Parathyroid adenoma (tissue), 2 donors: Measurements from ENCODE around the gene SSBP1.
"Not testable (repeated sequence)": the region's sequence is repeated elsewhere in the genome, so short reads cannot be mapped to it uniquely, and the experiment has no call there.

Source experiments
- H2AFZ ChIP-seq: fragments of 300-600 bp; sonication (generic); one replicate; pipeline ENCODE4 v1.7.0; 2017; ENCODE audit warnings: antibody characterized with exemption, mild to moderate bottlenecking
- H3K27ac ChIP-seq: fragments of 300-600 bp; sonication (generic); one replicate; pipeline ENCODE4 v1.7.0; 2017
- H3K27me3 ChIP-seq: fragments of 300-600 bp; sonication (generic); one replicate; pipeline ENCODE4 v1.7.0; 2017; ENCODE audit warnings: low read length; ENCODE audit not compliant: control insufficient read depth, insufficient read depth
- H3K36me3 ChIP-seq: fragments of 300-600 bp; sonication (generic); one replicate; pipeline ENCODE4 v1.7.0; 2017; ENCODE audit warnings: low read length; ENCODE audit not compliant: control insufficient read depth, insufficient read depth
- H3K4me1 ChIP-seq: fragments of 300-600 bp; sonication (generic); one replicate; pipeline ENCODE4 v1.7.0; 2017; ENCODE audit warnings: control low read depth
- H3K4me2 ChIP-seq: fragments of 300-600 bp; sonication (generic); one replicate; pipeline ENCODE4 v1.7.0; 2017; ENCODE audit warnings: low read length
- H3K4me3 ChIP-seq: fragments of 300-600 bp; sonication (generic); one replicate; pipeline ENCODE4 v1.7.0; 2017; ENCODE audit warnings: low read depth, low read length
- H3K79me2 ChIP-seq: fragments of 300-600 bp; sonication (generic); one replicate; pipeline ENCODE4 v1.7.0; 2017; ENCODE audit warnings: control low read depth
- H3K9ac ChIP-seq: fragments of 300-600 bp; sonication (generic); one replicate; pipeline ENCODE4 v1.7.0; 2017; ENCODE audit warnings: mild to moderate bottlenecking
- H3K9me3 ChIP-seq: fragments of 300-600 bp; sonication (generic); one replicate; pipeline ENCODE4 v1.7.0; 2017; ENCODE audit warnings: low read length; ENCODE audit not compliant: control insufficient read depth
- CTCF ChIP-seq: fragments of 300-600 bp; sonication (generic); IDR thresholded peaks from one replicate; pipeline ENCODE4 v1.7.0; 2017; ENCODE audit warnings: antibody characterized with exemption, mild to moderate bottlenecking
- donor health status: primary hyperparathyroidism.

The SSBP1 gene, protein sequence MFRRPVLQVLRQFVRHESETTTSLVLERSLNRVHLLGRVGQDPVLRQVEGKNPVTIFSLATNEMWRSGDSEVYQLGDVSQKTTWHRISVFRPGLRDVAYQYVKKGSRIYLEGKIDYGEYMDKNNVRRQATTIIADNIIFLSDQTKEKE

GRCh38 chr7:141737836-141738591 is at the start of gene SSBP1:
Gene SSBP1, plus strand, starts transcription at chr7:141738358. Its CDS starts 809 bp downstream, at chr7:141739167.
- H3K4me3 ChIP-seq, result peak within 1 kb of the TSS; percentile 86
- H3K9me3 ChIP-seq, result no peaks in the 10 kb centered on the region
- peak within 1 kb of the TSS; percentile 75 for H3K27ac ChIP-seq
- no peaks in the 10 kb centered on the region for H3K4me1 ChIP-seq
- peaks cover 5% of the 10 kb centered on the region for H3K79me2 ChIP-seq
- peak; percentile 79 for TF ChIP-seq CTCF
- H3K27me3 ChIP-seq, result no peaks in the 10 kb centered on the region
- no peaks in the 10 kb centered on the region for H3K36me3 ChIP-seq
- peak within 1 kb of the TSS; percentile 74 for H3K4me2 ChIP-seq
- peak within 1 kb of the TSS; percentile 9 for H3K9ac ChIP-seq
- peak within 1 kb of the TSS; percentile 80 for H2AFZ ChIP-seq

GRCh38 chr7:141689072-141689825 is 48.9 kb upstream of the SSBP1 start:
- not testable (repeated sequence) for H3K9ac ChIP-seq

GRCh38 chr7:141691540-141691939 is 46.6 kb upstream of the SSBP1 start:
- Histone ChIP-seq H3K9ac (no peak overlapping the region), H3K9me3 (no peaks in the 10 kb centered on the region), H3K79me2 (peaks cover 15% of the 10 kb centered on the region), H3K36me3 (no peaks in the 10 kb centered on the region), H3K27me3 (no peaks in the 10 kb centered on the region), H3K27ac (no peak overlapping the region), H3K4me1 (peaks cover 21% of the 10 kb centered on the region), H3K4me2 (no peak overlapping the region), H3K4me3 (no peak overlapping the region), H2AFZ (no peak overlapping the region)
- TF ChIP-seq CTCF, result no peak

More at GRCh38 chr7:141689072-141689825, 48.9 kb upstream of the SSBP1 start:
- H3K27ac ChIP-seq, H2AFZ ChIP-seq, H3K36me3 ChIP-seq, H3K4me2 ChIP-seq, H3K4me3 ChIP-seq, H3K9me3 ChIP-seq, H3K27me3 ChIP-seq: not testable (repeated sequence)
- Histone ChIP-seq H3K79me2 (peaks cover 11% of the 10 kb centered on the region), H3K4me1 (peaks cover 26% of the 10 kb centered on the region)

- peaks cover 19% of the 10 kb centered on the region for H3K4me1 ChIP-seq
- no peak for TF ChIP-seq CTCF
These were observed 46.2 kb upstream of the SSBP1 start for GRCh38 chr7:141691961-141692360.

DNA sequence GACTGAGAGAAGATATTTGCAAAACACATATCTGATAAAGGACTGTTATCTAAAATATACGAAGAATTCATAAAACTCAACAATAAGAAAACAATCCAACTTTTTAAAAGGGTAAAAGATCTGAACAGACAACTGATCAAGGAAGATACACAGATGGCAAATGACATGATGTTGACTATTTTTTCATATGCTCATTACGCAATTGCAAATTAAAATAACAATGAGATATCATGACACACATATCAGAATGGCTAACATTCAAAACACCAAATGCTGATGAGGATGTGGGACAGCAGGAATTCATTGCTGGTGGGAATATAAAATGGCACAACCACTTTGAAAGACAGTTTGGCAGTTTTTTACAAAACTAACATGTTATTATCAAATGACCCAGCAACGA is 45.1 kb upstream of the SSBP1 start:
- TF ChIP-seq CTCF, result no peak
- no peak overlapping the region for H3K27ac ChIP-seq
- H3K4me1 ChIP-seq, result peaks cover 16% of the 10 kb centered on the region
- H3K4me3 ChIP-seq, result no peak overlapping the region
- H3K9ac ChIP-seq, result no peak overlapping the region
- H3K27me3 ChIP-seq, result no peaks in the 10 kb centered on the region
- no peak overlapping the region for H2AFZ ChIP-seq
- peaks cover 15% of the 10 kb centered on the region for H3K79me2 ChIP-seq
- no peaks in the 10 kb centered on the region for H3K36me3 ChIP-seq
- no peaks in the 10 kb centered on the region for H3K9me3 ChIP-seq
- H3K4me2 ChIP-seq, result no peak overlapping the region

More at GRCh38 chr7:141691961-141692360, 46.2 kb upstream of the SSBP1 start:
- Histone ChIP-seq H3K79me2 (peaks cover 15% of the 10 kb centered on the region), H3K9me3 (no peaks in the 10 kb centered on the region), H3K4me2 (no peak overlapping the region), H3K36me3 (no peaks in the 10 kb centered on the region), H3K27me3 (no peaks in the 10 kb centered on the region), H2AFZ (no peak overlapping the region), H3K9ac (no peak overlapping the region), H3K4me3 (no peak overlapping the region), H3K27ac (no peak overlapping the region)
